Liver (tissue), 9 donors: ENCODE measurements around the gene CRYZL1. TPM values are rescaled to one million over a fixed set of nuclear protein-coding genes. Genes with fewer than 3 reads are reported as not detected.

Source experiments
- DNase-seq: peaks from one replicate; pipeline ENCODE4 v3.0.0-alpha.2; 2017; ENCODE audit warnings: low spot score
- H3K27ac ChIP-seq, 2 donors: one replicate each; pipeline ENCODE4 v1.7.0; 2013; ENCODE audit warnings: inconsistent platforms in 2 of 2, low read length in 2 of 2, control low read depth in 1 of 2, low read depth in 1 of 2, mild to moderate bottlenecking in 1 of 2
- H3K27me3 ChIP-seq, 4 donors: one replicate each; pipeline versions ENCODE4 v1.6.1 to v1.7.0; 2013; ENCODE audit warnings: low read length in 3 of 4, inconsistent platforms in 1 of 4, mild to moderate bottlenecking in 1 of 4, moderate library complexity in 1 of 4; ENCODE audit not compliant: control insufficient read depth in 4 of 4, insufficient read depth in 4 of 4
- H3K36me3 ChIP-seq, 4 donors: one replicate each; pipeline versions ENCODE4 v1.6.1 to v1.7.0; 2013; ENCODE audit warnings: low read length in 3 of 4, mild to moderate bottlenecking in 3 of 4, low read depth in 1 of 4, moderate library complexity in 1 of 4; ENCODE audit not compliant: control insufficient read depth in 4 of 4, insufficient read depth in 3 of 4
- H3K4me1 ChIP-seq, 4 donors: one replicate each; pipeline versions ENCODE4 v1.6.1 to v1.7.0; 2013; ENCODE audit warnings: low read length in 3 of 4, mild to moderate bottlenecking in 3 of 4, moderate library complexity in 1 of 4; ENCODE audit not compliant: control insufficient read depth in 4 of 4, insufficient read depth in 4 of 4
- H3K4me3 ChIP-seq, 3 donors: one replicate each; pipeline versions ENCODE4 v1.6.1 to v1.7.0; 2013; ENCODE audit warnings: low read length in 3 of 3, control low read depth in 1 of 3, low read depth in 1 of 3, mild to moderate bottlenecking in 1 of 3
- H3K9ac ChIP-seq, 2 donors: one replicate each; pipeline ENCODE4 v1.7.0; 2013; ENCODE audit warnings: low read length in 2 of 2, mild to moderate bottlenecking in 2 of 2, moderate library complexity in 2 of 2, control low read depth in 1 of 2, low read depth in 1 of 2
- H3K9me3 ChIP-seq, 4 donors: one replicate each; pipeline versions ENCODE4 v1.6.1 to v1.7.0; 2013; ENCODE audit warnings: low read length in 3 of 4; ENCODE audit not compliant: control insufficient read depth in 4 of 4
- FOXA1 ChIP-seq: IDR thresholded peaks from 2 replicates; pipeline ENCODE4 v1.6.1; 2016; ENCODE audit warnings: antibody characterized with exemption
- FOXA2 ChIP-seq: IDR thresholded peaks from 2 replicates; pipeline ENCODE4 v1.6.1; 2016; ENCODE audit warnings: antibody characterized with exemption
- GABPA ChIP-seq, 2 donors: IDR thresholded peaks in 1 of 2; conservative IDR thresholded peaks in 1 of 2; 2 replicates each; pipeline ENCODE4 v1.6.1; 2016; ENCODE audit warnings: antibody characterized with exemption in 2 of 2, mild to moderate bottlenecking in 1 of 2, moderate library complexity in 1 of 2
- HNF4A ChIP-seq, 2 donors: conservative IDR thresholded peaks; 2 replicates each; pipeline ENCODE4 v1.6.1; 2016; ENCODE audit warnings: antibody characterized with exemption in 2 of 2, mild to moderate bottlenecking in 2 of 2
- HNF4G ChIP-seq: IDR thresholded peaks from 2 replicates; pipeline ENCODE4 v1.6.1; 2016; ENCODE audit warnings: antibody characterized with exemption
- JUND ChIP-seq, 2 donors: IDR thresholded peaks; 2 replicates each; pipeline ENCODE4 v1.6.1; 2016; ENCODE audit warnings: antibody characterized with exemption in 2 of 2
- NR2F2 ChIP-seq: IDR thresholded peaks from 2 replicates; pipeline ENCODE4 v1.6.1; 2016; ENCODE audit warnings: antibody characterized with exemption
- RAD21 ChIP-seq, 2 donors: IDR thresholded peaks; 2 replicates each; pipeline ENCODE4 v1.6.1; 2016; ENCODE audit warnings: antibody characterized with exemption in 2 of 2, mild to moderate bottlenecking in 2 of 2
- RXRA ChIP-seq, 2 donors: IDR thresholded peaks; 2 replicates each; pipeline ENCODE4 v1.6.1; 2017 to 2018; ENCODE audit warnings: antibody characterized with exemption in 2 of 2, mild to moderate bottlenecking in 1 of 2
- SP1 ChIP-seq: IDR thresholded peaks from 2 replicates; pipeline ENCODE4 v1.6.1; 2018; ENCODE audit warnings: antibody characterized with exemption, mild to moderate bottlenecking
- TAF1 ChIP-seq: conservative IDR thresholded peaks from 2 replicates; pipeline ENCODE4 v1.6.1; 2016; ENCODE audit warnings: antibody characterized with exemption, mild to moderate bottlenecking
- YY1 ChIP-seq: IDR thresholded peaks from 2 replicates; pipeline ENCODE4 v1.6.1; 2016; ENCODE audit warnings: antibody characterized with exemption, mild to moderate bottlenecking
- WGBS: extraction: QIAGEN DNeasy Blood & Tissue Kit; methylation state at CpG from one replicate; pipeline ENCODE4 v1.1.7; 2013; 5-methylcytosine and 5-hydroxymethylcytosine counted together
- polyA plus RNA-seq, 2 donors: library from polyadenylated mRNA; stranded (reverse) in 1 of 2; unstranded in 1 of 2; fragments of 200-250 nt in 1 of 2; fragments of >200 nt in 1 of 2; fragmentation: Nextera tagmentation in 1 of 2; extraction: Ambion mirVana in 1 of 2; gene quantifications; one replicate each; pipeline versions ENCODE4 v1.2.1 to v1.2.3, GENCODE V29; 2013 to 2015
- total RNA-seq, 2 donors: library from RNA; depleted of rRNA; stranded (reverse); fragments of >200 nt; gene quantifications; one replicate each; pipeline ENCODE4 v1.2.3, GENCODE V29; 2014
- TF ChIP-seq, protein P1 (sequence below): IDR thresholded peaks from 2 replicates; pipeline ENCODE4 v1.6.1; 2016; ENCODE audit warnings: antibody characterized with exemption
- TF ChIP-seq, protein P2 (sequence below): IDR thresholded peaks from 2 replicates; pipeline ENCODE4 v1.6.1; 2016; ENCODE audit warnings: antibody characterized with exemption
- TF ChIP-seq, protein P3 (sequence below): fragments of 150-350 bp; IDR thresholded peaks from 2 replicates; pipeline ENCODE4 v1.5.1; 2017; ENCODE audit warnings: improper control_type of control experiment, low read depth, low read length; ENCODE audit not compliant: missing input control
- TF ChIP-seq, protein P4 (sequence below): IDR thresholded peaks from 2 replicates; pipeline ENCODE4 v1.6.1; 2016; ENCODE audit warnings: antibody characterized with exemption, mild to moderate bottlenecking
- TF ChIP-seq, protein P5 (sequence below): IDR thresholded peaks from 2 replicates; pipeline ENCODE4 v1.6.1; 2016; ENCODE audit warnings: antibody characterized with exemption
- donor health status: healthy.
- donor health status: healthy.
- donor health status: healthy.
- donor health status: healthy.
- donor health status: healthy.

The CRYZL1 gene
- total and polyA plus RNA-seq, 4 donors, result 6.8 to 18.1 (median 11.5) TPM

DNA sequence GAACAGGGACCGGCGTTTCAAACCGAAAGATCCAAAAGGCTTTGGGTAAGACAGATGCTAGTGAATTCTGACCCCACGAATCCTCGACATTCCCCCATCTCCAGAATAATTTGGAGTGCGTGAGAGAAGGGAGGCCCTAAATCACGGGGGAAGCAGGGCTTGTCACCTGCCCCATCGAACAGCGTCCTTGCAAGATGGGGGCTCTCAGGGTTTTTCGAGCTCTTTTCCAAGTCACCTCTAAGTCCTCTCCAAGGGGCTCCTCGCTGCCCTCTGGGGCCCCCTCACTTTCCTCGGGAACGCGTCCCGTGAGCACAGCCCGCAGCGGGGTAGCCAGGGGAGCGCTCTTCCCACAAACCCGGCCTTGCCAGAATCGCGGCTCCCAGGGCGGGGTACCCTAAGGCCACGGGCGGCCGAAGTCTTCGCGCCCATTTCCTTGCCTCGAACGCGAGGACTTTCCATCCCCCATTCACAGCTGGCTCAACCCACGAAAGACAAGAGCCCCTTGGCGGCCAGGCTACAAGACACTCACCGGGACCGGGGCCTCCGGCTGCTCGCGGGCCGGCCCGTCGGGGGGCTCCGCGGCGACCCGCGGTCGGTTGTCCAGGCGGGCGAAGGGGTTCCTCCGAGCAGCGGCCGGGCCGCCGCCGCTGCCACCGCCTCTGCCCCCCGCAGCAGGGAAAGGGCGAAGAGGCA lies 53.6 kb downstream of the CRYZL1 start:
- WGBS, result 1% methylated on average over 57 of the region's 57 CpGs
- no peaks in the 10 kb centered on the region for H3K27me3 ChIP-seq
- TF ChIP-seq NR2F2 (no peak), HNF4G (no peak)
- TF ChIP-seq, protein P1, sequence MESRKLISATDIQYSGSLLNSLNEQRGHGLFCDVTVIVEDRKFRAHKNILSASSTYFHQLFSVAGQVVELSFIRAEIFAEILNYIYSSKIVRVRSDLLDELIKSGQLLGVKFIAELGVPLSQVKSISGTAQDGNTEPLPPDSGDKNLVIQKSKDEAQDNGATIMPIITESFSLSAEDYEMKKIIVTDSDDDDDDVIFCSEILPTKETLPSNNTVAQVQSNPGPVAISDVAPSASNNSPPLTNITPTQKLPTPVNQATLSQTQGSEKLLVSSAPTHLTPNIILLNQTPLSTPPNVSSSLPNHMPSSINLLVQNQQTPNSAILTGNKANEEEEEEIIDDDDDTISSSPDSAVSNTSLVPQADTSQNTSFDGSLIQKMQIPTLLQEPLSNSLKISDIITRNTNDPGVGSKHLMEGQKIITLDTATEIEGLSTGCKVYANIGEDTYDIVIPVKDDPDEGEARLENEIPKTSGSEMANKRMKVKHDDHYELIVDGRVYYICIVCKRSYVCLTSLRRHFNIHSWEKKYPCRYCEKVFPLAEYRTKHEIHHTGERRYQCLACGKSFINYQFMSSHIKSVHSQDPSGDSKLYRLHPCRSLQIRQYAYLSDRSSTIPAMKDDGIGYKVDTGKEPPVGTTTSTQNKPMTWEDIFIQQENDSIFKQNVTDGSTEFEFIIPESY, result no peak
- TF ChIP-seq, protein P2, sequence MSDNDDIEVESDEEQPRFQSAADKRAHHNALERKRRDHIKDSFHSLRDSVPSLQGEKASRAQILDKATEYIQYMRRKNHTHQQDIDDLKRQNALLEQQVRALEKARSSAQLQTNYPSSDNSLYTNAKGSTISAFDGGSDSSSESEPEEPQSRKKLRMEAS, result no peak
- H3K9ac ChIP-seq, result peak overlapping the region; percentile 39 to 48
- peaks cover 0 to 3% (median 0%) of the 10 kb centered on the region in 4 donors for H3K36me3 ChIP-seq
- H3K9me3 ChIP-seq, result no peaks in the 10 kb centered on the region
- peaks cover 4 to 17% (median 10%) of the 10 kb centered on the region in 4 donors for H3K4me1 ChIP-seq
- H3K4me3 ChIP-seq, result peak overlapping the region; percentile 45 to 88 (median 84)
- H3K27ac ChIP-seq, result peak overlapping the region; percentile 80 to 94
- peak; percentile 47 for DNase-seq

DNA sequence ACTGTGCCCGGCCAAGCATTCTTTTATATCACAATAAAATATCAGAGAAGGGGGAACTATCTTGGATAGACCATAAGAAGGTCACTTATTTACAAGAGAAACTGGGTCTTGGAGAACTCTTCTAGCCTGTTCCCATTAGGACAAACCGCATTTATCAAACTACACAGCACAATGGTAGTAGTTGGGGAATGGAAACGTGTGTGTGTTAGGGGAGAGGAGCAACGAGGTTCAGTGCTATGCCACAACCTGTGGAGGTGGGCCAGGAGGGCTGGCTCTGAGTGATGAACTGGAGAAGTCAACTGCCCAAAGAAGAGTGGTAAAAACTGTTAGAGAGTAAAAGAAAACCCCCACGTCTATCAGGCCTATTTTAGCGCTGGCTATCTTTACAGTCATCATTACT lies 54.6 kb downstream of the CRYZL1 start:
- H3K9me3 ChIP-seq, result no peaks in the 10 kb centered on the region
- peaks cover 0 to 3% (median 0%) of the 10 kb centered on the region in 4 donors for H3K36me3 ChIP-seq
- 85% methylated on average over 6 of the region's 6 CpGs for WGBS
- peaks cover 4 to 17% (median 10%) of the 10 kb centered on the region in 4 donors for H3K4me1 ChIP-seq
- TF ChIP-seq JUND (IDR thresholded peaks at IDR 0.05) (no peak), FOXA1 (no peak), FOXA2 (no peak), RAD21 (IDR thresholded peaks at IDR 0.05) (no peak), SP1 (no peak), HNF4A (conservative IDR thresholded peaks at IDR 0.05) (no peak), NR2F2 (no peak), TAF1 (no peak), HNF4G (no peak), YY1 (no peak), RXRA (IDR thresholded peaks at IDR 0.05) (no peak), GABPA (IDR thresholded peaks at IDR 0.05 in 1 of 2, conservative IDR thresholded peaks at IDR 0.05 in 1 of 2) (no peak)
- TF ChIP-seq, protein P3, sequence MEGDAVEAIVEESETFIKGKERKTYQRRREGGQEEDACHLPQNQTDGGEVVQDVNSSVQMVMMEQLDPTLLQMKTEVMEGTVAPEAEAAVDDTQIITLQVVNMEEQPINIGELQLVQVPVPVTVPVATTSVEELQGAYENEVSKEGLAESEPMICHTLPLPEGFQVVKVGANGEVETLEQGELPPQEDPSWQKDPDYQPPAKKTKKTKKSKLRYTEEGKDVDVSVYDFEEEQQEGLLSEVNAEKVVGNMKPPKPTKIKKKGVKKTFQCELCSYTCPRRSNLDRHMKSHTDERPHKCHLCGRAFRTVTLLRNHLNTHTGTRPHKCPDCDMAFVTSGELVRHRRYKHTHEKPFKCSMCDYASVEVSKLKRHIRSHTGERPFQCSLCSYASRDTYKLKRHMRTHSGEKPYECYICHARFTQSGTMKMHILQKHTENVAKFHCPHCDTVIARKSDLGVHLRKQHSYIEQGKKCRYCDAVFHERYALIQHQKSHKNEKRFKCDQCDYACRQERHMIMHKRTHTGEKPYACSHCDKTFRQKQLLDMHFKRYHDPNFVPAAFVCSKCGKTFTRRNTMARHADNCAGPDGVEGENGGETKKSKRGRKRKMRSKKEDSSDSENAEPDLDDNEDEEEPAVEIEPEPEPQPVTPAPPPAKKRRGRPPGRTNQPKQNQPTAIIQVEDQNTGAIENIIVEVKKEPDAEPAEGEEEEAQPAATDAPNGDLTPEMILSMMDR, result no peak
- TF ChIP-seq, protein P1, result no peak
- TF ChIP-seq, protein P4, sequence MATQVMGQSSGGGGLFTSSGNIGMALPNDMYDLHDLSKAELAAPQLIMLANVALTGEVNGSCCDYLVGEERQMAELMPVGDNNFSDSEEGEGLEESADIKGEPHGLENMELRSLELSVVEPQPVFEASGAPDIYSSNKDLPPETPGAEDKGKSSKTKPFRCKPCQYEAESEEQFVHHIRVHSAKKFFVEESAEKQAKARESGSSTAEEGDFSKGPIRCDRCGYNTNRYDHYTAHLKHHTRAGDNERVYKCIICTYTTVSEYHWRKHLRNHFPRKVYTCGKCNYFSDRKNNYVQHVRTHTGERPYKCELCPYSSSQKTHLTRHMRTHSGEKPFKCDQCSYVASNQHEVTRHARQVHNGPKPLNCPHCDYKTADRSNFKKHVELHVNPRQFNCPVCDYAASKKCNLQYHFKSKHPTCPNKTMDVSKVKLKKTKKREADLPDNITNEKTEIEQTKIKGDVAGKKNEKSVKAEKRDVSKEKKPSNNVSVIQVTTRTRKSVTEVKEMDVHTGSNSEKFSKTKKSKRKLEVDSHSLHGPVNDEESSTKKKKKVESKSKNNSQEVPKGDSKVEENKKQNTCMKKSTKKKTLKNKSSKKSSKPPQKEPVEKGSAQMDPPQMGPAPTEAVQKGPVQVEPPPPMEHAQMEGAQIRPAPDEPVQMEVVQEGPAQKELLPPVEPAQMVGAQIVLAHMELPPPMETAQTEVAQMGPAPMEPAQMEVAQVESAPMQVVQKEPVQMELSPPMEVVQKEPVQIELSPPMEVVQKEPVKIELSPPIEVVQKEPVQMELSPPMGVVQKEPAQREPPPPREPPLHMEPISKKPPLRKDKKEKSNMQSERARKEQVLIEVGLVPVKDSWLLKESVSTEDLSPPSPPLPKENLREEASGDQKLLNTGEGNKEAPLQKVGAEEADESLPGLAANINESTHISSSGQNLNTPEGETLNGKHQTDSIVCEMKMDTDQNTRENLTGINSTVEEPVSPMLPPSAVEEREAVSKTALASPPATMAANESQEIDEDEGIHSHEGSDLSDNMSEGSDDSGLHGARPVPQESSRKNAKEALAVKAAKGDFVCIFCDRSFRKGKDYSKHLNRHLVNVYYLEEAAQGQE, result no peak
- TF ChIP-seq, protein P2, result no peak
- TF ChIP-seq, protein P5, sequence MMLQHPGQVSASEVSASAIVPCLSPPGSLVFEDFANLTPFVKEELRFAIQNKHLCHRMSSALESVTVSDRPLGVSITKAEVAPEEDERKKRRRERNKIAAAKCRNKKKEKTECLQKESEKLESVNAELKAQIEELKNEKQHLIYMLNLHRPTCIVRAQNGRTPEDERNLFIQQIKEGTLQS, result no peak
- H3K4me3 ChIP-seq, result no peak overlapping the region
- no peak overlapping the region for H3K9ac ChIP-seq
- DNase-seq, result no peak
- no peak overlapping the region for H3K27ac ChIP-seq
- H3K27me3 ChIP-seq, result no peaks in the 10 kb centered on the region
